Common myeloid progenitor, CD34-positive (primary cell): ENCODE results near the gene TYRO3.

Experiments
- CTCF ChIA-PET: fragments of 350-600 bp; sonication (Branson Sonifier 250); formaldehyde crosslinking; loops from one replicate; lab custom pipeline; 2021; ENCODE audit warnings: antibody characterized with exemption; lab: Charles Lee
- POLR2A ChIA-PET: fragments of 350-600 bp; sonication (Branson Sonifier 250); formaldehyde crosslinking; loops from one replicate; lab custom pipeline; 2021; ENCODE audit warnings: antibody characterized with exemption; lab: Charles Lee
- DNase-seq, 3 donors: peaks; one replicate each; pipeline versions ENCODE4 v3.0.0 to v3.0.0-alpha.2; 2013
- H3K27ac ChIP-seq, 2 experiments: 1 replicate in 1 of 2; 2 replicates in 1 of 2; pipeline ENCODE4 v1.7.0; 2013; ENCODE audit warnings: inconsistent platforms in 2 of 2, low read length in 2 of 2, mild to moderate bottlenecking in 2 of 2, low read depth in 1 of 2, moderate library complexity in 1 of 2; ENCODE audit not compliant: severe bottlenecking in 2 of 2, insufficient read depth in 1 of 2, poor library complexity in 1 of 2
- H3K27me3 ChIP-seq, 5 experiments: replicated peaks in 2 of 5; 1 replicate in 3 of 5; 2 replicates in 2 of 5; pipeline versions ENCODE4 v1.6.1 to v1.7.0; 2013; ENCODE audit warnings: low read length in 4 of 5, mild to moderate bottlenecking in 2 of 5, moderate library complexity in 2 of 5, inconsistent platforms in 1 of 5; ENCODE audit not compliant: insufficient read depth in 5 of 5, control insufficient read depth in 4 of 5
- H3K36me3 ChIP-seq, 4 experiments: 1 replicate in 2 of 4; 2 replicates in 2 of 4; pipeline versions ENCODE4 v1.6.1 to v1.7.0; 2013; ENCODE audit warnings: low read length in 3 of 4, control low read depth in 1 of 4, mild to moderate bottlenecking in 1 of 4; ENCODE audit not compliant: control insufficient read depth in 4 of 4, insufficient read depth in 4 of 4
- H3K4me1 ChIP-seq, 4 experiments: 1 replicate in 3 of 4; 2 replicates in 1 of 4; pipeline versions ENCODE4 v1.6.1 to v1.7.1; 2013; ENCODE audit warnings: low read length in 3 of 4, mild to moderate bottlenecking in 3 of 4, control low read depth in 1 of 4, inconsistent platforms in 1 of 4, moderate library complexity in 1 of 4; ENCODE audit not compliant: control insufficient read depth in 4 of 4, insufficient read depth in 4 of 4; ENCODE audit errors: control extremely low read depth in 1 of 4
- H3K4me3 ChIP-seq, 7 experiments: 1 replicate in 4 of 7; 2 replicates in 3 of 7; pipeline versions ENCODE4 v1.5.1 to v1.7.0; 2013; ENCODE audit warnings: mild to moderate bottlenecking in 7 of 7, low read length in 6 of 7, moderate library complexity in 6 of 7, inconsistent platforms in 2 of 7, low read depth in 2 of 7, control low read depth in 1 of 7; ENCODE audit not compliant: insufficient read depth in 4 of 7, control insufficient read depth in 1 of 7; ENCODE audit errors: extremely low read depth in 1 of 7
- H3K9me3 ChIP-seq, 5 experiments: 1 replicate in 4 of 5; 2 replicates in 1 of 5; pipeline versions ENCODE4 v1.6.1 to v1.7.1; 2013; ENCODE audit warnings: low read length in 4 of 5, mild to moderate bottlenecking in 2 of 5, inconsistent platforms in 1 of 5, low read depth in 1 of 5, moderate library complexity in 1 of 5; ENCODE audit not compliant: control insufficient read depth in 4 of 5, insufficient read depth in 2 of 5; ENCODE audit errors: control extremely low read depth in 1 of 5
- WGBS: methylation state at CpG from one replicate; pipeline ENCODE4 v1.1.5; 2013; ENCODE audit not compliant: insufficient coverage; 5-methylcytosine and 5-hydroxymethylcytosine counted together

Gene TYRO3

GRCh38 chr15:41513506-41514227 lies 45.3 kb upstream of the TYRO3 start, which contains the start of gene LTK:
TSS of gene LTK (minus strand) at chr15:41513827. CDS start at chr15:41513709, 118 bp downstream.
- peaks cover 0 to 31% (median 25%) of the 10 kb centered on the region in 4 experiments for H3K4me1 ChIP-seq

DNA sequence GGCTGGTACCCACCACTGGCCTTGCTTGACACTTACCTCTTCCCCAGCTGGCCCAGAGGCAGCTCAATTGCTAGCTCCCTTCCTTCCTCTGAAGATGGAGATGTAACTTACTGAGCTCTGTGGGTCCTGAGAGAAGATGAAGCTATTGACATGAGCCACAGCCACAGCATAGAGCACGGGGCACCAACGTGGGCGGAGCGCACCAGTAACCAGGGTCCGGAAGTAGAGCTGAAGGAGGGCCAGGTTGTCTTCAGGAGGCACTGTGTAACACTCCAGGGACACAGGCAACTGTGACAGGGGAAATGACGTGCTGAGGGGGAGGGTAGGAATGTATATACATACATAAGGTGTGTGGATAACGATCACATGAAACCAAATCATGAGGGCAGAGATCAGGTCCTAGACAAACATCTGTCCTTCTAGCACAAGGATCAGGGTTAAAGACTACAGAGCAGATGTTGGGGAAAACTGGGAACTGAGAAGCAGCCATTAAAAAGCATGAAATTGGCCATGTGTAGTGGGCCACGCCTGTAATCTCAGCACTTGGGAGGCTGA lies 41.0 kb upstream of the TYRO3 start:
- no peak for DNase-seq
- ChIA-PET POLR2A (interaction anchor here (0.5 kb wide), 1 partner anchor 469 kb away, joined by 4 read pairs; no protein-coding TSS in a partner anchor), CTCF (interaction anchor here (0.9 kb wide), 1 partner anchor 52 kb away, joined by 3 read pairs; no protein-coding TSS in a partner anchor)
- H3K4me1 ChIP-seq, result peaks cover 0 to 12% (median 10%) of the 10 kb centered on the region in 4 experiments
- H3K9me3 ChIP-seq, result no peaks in the 10 kb centered on the region
- H3K36me3 ChIP-seq, result peaks cover 2 to 37% (median 26%) of the 10 kb centered on the region in 4 experiments
- no peak overlapping the region for H3K4me3 ChIP-seq
- peaks cover 0 to 16% (median 6%) of the 10 kb centered on the region in 5 experiments for H3K27me3 ChIP-seq
- H3K27ac ChIP-seq, result no peak overlapping the region
- 100% methylated on average over 6 of the region's 8 CpGs for WGBS

More at GRCh38 chr15:41513506-41514227, 45.3 kb upstream of the TYRO3 start, which contains the start of gene LTK:
- peak within 1 kb of the TSS; percentile 13 to 71 (median 58) for H3K4me3 ChIP-seq
- no peaks in the 10 kb centered on the region for H3K9me3 ChIP-seq
- WGBS, result 5% methylated on average over 29 of the region's 33 CpGs
- H3K27ac ChIP-seq, result no peak within 1 kb of the TSS
- CTCF ChIA-PET, result interaction anchor here (1.2 to 1.6 kb wide), 4 partner anchors 18 to 283 kb away, joined by 3 read pairs; no protein-coding TSS in a partner anchor
- peaks cover 2 to 14% (median 11%) of the 10 kb centered on the region in 4 experiments for H3K36me3 ChIP-seq
- peaks cover 4 to 53% (median 12%) of the 10 kb centered on the region in 5 experiments for H3K27me3 ChIP-seq
- POLR2A ChIA-PET, result interaction anchor here (1.4 kb wide), 1 partner anchor 10 kb away, joined by 3 read pairs; no protein-coding TSS in a partner anchor
- peak in 2 of 3 donors; percentile 53 to 76 for DNase-seq

DNA sequence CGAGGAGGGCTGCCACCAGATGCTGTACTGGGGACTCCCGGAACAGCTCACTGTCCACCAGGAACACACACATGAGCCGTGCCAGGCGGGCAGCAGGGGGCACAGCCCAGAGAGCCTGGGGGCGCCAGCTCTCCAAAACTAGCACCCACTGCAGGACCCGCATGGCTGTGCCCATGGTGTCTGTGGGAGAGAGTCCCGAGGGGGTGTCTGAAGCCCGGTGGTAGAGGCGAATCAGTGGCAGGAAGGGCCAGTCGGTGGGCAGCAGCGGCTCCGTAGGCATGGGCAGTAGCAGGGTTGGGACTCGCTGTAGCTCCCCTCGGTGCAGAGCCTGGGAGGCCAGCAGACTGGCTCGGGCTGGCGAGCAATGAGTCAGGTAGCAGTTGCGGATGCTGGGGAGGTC lies 38.4 kb upstream of the TYRO3 start:
- Histone ChIP-seq H3K27ac (no peak overlapping the region), H3K9me3 (no peaks in the 10 kb centered on the region), H3K36me3 (peaks cover 2 to 56% (median 39%) of the 10 kb centered on the region in 4 experiments), H3K4me1 (no peaks in the 10 kb centered on the region), H3K4me3 (no peak overlapping the region), H3K27me3 (no peaks in the 10 kb centered on the region)
- no peak for DNase-seq
- ChIA-PET CTCF (no interaction called here), POLR2A (no interaction called here)
- WGBS, result 98% methylated on average over 14 of the region's 17 CpGs

GRCh38 chr15:41521614-41522013 lies 37.4 kb upstream of the TYRO3 start:
- POLR2A ChIA-PET, result no interaction called here
- 97% methylated on average over 9 of the region's 9 CpGs for WGBS
- H3K36me3 ChIP-seq, result peaks cover 4 to 65% (median 40%) of the 10 kb centered on the region in 4 experiments
- H3K9me3 ChIP-seq, result no peaks in the 10 kb centered on the region
- H3K27me3 ChIP-seq, result no peaks in the 10 kb centered on the region
- CTCF ChIA-PET, result no interaction called here
- no peak for DNase-seq
- no peaks in the 10 kb centered on the region for H3K4me1 ChIP-seq
- no peak overlapping the region for H3K4me3 ChIP-seq
- no peak overlapping the region for H3K27ac ChIP-seq

DNA sequence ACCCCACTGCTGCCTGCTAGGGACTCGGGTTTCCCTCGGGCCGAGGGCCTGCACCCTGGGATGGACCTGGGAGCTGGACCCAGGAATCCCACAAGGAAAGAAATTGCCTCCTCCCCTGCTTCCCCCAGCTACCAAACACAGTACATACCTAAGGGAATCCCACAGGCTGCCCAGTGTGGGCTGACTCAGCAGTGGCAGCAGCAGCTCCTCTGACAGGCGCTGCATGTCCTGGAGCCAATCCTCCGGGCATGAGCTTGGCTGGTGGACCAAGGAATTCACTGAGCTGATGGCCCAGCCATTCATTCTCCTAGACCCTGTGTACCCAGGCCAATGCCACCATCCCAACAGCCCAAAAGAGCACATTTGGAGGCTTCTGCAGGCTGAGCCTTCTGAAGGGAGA lies 35.9 kb upstream of the TYRO3 start:
- Histone ChIP-seq H3K4me3 (no peak overlapping the region), H3K27ac (no peak overlapping the region), H3K36me3 (peaks cover 2 to 66% (median 44%) of the 10 kb centered on the region in 4 experiments), H3K27me3 (no peaks in the 10 kb centered on the region), H3K9me3 (no peaks in the 10 kb centered on the region), H3K4me1 (no peaks in the 10 kb centered on the region)
- POLR2A ChIA-PET, result no interaction called here
- CTCF ChIA-PET, result no interaction called here
- 100% methylated on average over 5 of the region's 5 CpGs for WGBS
- DNase-seq, result no peak

GRCh38 chr15:41530363-41530956 lies 28.6 kb upstream of the TYRO3 start:
- Histone ChIP-seq H3K4me1 (peaks cover 0 to 5% (median under 1%) of the 10 kb centered on the region in 4 experiments), H3K27ac (no peak overlapping the region), H3K4me3 (no peak overlapping the region), H3K9me3 (no peaks in the 10 kb centered on the region), H3K27me3 (no peaks in the 10 kb centered on the region), H3K36me3 (peaks cover 9 to 81% (median 54%) of the 10 kb centered on the region in 4 experiments)
- WGBS, result 72% methylated on average over 4 of the region's 6 CpGs
- CTCF ChIA-PET, result interaction anchor here (0.6 to 1.1 kb wide), 4 partner anchors 17 to 68 kb away, joined by 3 to 4 read pairs (median 3); partner anchors contain the start of gene LTK
- no peak for DNase-seq
- POLR2A ChIA-PET, result no interaction called here
